ENCODE results near the gene CHST1.

GRCh38 chr11:45620243-45620642 is 45.2 kb downstream of the CHST1 start:
- TF ChIP-seq POLR2A (IDR thresholded peaks at IDR 0.05; ENCODE audit: low read length) (no peak), GATA1 (IDR thresholded peaks at IDR 0.05; ENCODE audit: low read depth, low read length) (no peak)

All from erythroblast (primary cell).